HG03558 (cell line): Measurements from ENCODE around the gene TSR3.

Source experiments
- ATAC-seq: cut with Tn5 transposase; IDR thresholded peaks from one replicate; pipeline ENCODE4 v1.9.1; 2021; ENCODE audit warnings: moderate number of reproducible peaks; ENCODE audit not compliant: unreplicated experiment; ENCODE audit errors: extremely low read depth

Gene TSR3

DNA sequence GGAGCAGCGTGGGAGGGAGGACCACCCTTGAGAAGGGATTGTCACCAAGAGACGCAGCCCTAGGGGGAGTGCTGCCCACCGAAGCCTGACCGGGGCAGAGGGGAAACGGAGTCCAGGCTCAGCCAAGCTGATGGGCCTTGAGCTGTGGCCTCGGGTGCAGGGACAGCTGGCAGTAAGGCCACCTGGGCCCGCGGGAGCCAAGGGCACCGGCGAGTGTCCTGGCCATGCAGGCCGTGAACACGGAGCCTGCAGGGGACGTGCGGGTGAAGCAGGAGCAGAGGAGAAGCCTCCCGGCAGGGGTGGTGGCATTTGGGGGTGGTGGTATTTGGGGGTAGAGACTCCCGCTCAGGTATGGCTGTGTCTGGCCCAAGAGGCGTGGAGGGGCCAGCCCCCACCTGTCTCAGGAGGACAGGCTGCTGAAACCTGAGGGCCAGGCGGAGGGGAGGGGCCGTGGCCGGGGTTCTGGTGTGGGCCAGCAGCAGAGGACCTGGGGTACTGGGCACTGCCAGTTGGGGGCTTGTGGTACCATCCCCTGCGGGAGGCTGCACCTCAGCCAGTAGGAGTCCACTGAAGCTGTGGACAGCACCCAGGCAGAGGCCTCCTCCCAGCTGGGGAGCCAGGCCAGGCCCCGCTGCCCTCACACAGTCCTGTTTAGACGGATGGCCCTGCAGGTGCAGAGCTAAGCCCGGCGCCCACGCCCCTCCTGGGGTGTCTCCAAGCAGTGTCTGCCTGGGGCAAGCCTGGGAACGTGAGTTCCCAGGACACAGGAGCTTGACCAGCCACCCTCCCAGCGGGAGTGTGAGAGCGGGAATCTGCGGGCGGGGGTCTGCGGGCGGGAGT, 4.6 kb upstream of the TSR3 start:
- no peak for ATAC-seq

DNA sequence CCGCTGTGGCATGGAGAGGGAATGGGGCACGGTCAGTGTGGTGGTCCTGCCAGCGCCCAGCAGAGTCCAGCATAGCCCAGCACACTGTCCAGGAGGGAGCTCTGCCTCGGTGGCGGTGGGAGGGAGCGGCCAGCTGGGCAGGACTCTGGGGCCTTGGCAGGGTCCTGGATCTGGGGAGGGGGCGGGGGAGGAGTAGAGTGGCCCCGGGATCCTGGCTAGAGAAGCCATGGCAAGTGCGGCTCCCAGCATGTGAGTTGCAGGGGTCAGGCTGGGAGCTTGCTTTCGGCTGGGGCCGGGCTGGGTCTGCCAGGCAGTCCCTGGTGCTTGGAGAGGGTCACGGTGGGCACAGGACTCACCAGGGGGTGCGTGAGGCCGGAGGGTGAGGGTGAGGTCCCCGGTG, 3.9 kb upstream of the TSR3 start:
- ATAC-seq = no peak

DNA sequence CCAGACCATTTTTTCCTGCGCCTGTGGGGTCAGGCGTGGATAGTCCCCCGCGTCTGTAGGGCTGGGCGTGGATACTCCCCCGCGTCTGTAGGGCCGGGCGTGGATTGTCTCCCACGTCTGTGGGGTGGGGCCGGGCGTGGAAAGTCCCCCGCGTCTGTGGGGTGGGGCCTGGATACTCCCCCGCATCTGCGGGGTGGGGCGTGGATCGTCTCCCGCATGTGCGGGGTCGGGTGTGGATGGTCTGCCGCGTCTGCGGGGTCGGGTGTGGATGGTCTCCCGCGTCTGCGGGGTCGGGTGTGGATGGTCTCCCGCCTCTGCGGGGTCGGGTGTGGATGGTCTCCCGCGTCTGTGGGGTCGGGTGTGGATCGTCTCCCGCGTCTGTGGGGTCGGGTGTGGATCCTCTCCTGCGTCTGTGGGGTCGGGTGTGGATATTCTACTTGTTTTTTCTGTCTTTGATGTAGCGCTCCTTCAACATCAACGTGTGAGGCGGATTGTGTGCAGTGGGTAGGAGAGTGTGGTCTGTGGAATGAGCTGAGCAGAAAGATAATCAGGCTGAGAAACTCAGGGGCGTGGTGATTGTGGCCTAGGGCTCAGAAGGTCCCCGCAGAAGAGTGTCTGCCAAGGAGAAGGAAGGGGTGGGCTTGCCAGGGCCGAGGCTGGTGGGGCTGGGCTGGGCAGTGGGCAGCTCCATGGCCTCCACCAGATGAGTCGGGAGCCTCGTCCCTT, 3.3 kb upstream of the TSR3 start:
- no peak for ATAC-seq

DNA sequence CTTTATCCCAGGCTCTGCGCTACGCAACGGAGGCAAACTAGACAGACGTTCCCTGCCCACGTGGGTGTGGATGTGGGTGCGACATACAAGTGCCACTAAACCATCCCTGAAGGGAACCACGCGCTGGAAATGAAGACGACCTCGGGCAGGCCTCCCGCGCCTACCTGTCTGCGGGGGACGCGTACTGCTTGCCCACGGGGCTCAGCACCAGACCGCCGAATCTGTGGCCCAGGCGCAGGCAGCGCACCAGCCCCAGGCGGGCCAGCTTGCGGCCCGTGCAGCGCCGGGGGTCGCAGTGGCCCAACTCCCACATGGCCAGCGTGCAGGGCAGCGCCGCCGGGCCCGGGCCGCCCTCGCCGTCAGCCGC, 480 bp downstream of the TSR3 start:
- ATAC-seq = no peak

DNA sequence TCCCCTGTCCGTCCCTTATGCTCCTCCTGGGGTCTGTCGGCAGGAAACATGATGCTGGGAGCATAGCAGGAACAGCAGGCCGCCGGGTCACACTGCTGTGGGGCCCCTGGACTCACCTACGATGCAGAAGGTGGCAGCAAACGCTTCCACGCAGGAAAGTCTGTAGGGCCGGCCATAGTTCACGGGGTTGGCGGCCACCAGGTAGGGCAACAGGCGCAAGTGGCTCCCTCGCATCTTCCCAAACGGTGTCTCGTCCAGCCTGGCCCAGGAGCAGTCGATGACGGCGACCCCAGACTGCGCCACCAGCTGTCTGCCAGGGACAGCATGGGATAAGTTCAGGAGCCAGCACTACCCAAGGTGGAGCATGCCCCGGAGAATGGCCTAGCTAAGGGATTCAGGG, 987 bp downstream of the TSR3 start:
- no peak for ATAC-seq

DNA sequence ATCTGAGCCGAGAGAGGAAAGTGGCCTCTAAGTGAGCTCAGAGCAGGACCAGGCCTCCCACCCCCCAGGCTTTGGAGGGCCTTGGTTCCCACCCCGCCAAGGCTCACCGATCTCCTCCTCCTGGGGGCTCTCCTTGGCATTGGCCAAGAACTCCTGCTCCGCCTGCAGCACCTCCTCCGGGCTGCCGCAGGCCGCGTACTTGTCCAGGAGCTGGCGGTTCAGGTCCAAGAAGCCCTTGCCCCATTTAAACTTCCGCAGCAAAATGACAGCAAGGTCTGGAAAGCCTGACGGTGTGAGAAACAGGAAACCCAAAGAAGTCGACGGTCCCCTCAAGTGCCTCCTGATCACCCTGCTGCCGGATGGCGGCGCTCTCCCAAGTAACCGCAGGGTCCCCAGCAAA, 1.7 kb downstream of the TSR3 start:
- ATAC-seq = no peak

DNA sequence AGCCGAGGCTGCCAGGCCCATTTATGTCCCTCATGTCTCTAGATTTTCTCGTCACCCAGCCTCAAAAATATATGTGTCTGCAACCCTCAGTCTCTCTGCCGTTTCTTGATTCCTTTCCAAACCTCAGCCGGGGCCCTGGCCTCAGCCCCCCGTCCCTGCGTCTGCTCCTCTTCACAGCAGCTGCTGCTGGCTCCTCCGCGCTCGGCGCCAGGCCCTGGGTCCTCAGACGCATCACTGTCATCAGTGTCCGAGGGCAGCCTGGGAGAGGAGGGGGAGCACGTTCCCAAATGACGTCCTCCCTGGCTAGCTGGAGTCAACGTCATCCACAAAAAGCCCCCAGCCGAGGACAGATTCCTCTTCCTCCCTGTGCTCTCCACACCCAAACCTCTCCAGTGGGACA, 2.3 kb downstream of the TSR3 start:
- ATAC-seq = no peak

DNA sequence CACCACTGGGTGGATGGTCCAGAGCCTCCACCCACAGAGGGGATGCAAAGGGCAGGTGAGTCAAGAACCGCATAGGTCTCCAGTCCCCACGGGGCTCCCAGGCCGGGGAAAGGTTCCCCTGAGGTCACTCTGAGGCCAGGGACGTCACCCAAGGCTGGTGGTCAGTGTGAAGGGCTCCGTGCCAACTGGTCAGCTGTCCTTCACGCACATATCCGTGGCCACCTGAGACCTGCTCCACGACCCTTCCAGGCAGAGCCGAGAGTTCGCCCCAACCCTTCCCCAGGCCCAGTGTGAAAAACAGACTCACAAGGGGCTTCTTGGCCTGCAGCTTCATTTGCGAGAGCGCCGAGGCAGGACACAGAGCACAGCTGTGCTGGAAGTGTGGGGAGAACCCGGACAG, 2.8 kb downstream of the TSR3 start:
- ATAC-seq = no peak

DNA sequence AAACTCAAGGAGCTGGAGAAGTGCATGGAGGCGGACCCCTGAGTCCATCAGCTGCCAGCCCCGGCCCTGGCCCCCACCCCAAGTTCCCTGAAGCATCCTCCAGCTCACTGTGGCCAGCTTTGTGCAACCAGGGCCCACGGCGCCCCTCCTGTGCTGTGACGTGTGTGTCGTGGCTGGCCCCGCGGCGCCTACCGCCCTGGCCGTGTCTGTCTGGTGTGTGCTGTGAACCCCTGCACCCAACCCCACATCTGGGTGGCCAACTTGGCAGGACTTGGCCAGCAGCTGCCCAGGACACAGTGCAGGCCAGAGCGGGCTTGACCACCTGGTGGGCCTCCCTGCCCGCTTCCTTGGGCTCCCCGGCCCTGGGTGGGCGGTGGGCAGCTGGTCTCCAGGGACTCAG, 3.2 kb downstream of the TSR3 start:
- ATAC-seq = no peak

DNA sequence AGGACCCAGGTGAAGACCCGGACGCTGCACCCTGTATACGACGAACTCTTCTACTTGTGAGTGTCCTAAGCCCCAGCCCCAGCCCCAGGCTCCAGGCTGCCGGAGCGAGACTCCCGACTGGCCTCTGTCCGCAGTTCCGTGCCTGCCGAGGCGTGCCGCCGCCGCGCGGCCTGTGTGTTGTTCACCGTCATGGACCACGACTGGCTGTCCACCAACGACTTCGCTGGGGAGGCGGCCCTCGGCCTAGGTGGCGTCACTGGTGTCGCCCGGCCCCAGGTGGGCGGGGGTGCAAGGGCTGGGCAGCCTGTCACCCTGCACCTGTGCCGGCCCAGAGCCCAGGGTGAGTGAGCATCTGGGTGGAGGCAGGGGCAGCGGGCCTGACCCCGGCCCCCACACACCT, 3.7 kb downstream of the TSR3 start:
- ATAC-seq = no peak

DNA sequence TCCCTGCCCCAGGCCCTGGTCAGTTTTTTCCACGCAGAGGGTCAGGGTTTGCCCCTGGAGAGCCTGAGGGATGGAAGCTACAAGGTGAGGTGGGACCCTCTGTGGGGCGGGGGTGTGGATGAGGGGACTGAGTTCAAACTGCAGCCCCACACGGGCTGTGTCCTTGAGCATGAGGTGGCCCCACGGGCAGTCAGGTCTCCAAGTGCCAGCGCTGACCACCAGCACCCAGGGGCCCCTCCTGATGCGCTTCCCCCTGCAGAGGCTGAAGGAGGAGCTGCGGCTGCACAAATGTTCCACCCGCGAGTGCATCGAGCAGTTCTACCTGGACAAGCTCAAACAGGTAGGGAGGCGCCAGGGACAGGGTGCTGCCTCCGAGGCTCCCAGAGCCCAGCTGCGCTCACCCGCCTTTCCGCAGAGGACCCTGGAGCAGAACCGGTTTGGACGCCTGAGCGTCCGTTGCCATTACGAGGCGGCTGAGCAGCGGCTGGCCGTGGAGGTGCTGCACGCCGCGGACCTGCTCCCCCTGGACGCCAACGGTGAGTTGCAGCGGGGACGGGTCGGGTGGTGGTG, 4.3 kb downstream of the TSR3 start:
- ATAC-seq = no peak

DNA sequence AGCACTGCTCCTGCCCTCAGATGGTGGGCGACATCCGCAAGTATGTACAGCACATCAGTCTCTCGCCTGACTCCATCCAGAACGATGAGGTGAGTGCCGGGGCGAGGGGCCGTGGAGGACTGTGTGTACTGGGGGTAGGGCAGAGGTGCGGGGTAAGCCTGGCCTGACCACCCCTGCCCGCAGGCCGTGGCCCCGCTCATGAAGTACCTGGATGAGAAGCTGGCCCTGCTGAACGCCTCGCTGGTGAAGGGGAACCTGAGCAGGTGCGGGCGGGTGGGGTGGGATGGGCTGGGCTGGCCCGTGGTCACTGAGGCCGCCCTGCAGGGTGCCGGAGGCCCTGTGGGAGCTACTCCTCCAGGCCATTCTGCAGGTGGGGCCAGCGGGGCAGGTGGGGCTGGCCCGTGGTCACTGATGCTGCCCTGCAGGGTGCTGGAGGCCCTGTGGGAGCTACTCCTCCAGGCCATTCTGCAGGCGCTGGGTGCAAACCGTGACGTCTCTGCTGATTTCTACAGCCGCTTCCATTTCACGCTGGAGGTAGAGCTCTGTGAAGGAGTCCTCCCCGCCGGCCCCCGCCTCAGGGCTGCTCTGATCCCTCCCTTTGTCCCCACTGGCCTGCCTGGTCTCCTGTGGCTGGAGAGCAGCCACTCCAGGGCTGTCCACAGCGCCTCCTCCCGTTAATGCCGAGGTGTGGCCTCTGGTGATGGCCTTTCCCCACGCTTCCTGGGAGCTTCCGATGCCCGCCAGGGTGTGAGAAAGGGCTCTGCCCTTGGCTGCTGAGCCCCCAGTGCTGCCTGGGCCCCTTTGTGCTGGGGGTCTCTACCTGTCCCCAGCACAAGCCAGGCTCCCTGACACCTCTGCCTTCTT, 5.0 kb downstream of the TSR3 start:
- ATAC-seq = no peak

DNA sequence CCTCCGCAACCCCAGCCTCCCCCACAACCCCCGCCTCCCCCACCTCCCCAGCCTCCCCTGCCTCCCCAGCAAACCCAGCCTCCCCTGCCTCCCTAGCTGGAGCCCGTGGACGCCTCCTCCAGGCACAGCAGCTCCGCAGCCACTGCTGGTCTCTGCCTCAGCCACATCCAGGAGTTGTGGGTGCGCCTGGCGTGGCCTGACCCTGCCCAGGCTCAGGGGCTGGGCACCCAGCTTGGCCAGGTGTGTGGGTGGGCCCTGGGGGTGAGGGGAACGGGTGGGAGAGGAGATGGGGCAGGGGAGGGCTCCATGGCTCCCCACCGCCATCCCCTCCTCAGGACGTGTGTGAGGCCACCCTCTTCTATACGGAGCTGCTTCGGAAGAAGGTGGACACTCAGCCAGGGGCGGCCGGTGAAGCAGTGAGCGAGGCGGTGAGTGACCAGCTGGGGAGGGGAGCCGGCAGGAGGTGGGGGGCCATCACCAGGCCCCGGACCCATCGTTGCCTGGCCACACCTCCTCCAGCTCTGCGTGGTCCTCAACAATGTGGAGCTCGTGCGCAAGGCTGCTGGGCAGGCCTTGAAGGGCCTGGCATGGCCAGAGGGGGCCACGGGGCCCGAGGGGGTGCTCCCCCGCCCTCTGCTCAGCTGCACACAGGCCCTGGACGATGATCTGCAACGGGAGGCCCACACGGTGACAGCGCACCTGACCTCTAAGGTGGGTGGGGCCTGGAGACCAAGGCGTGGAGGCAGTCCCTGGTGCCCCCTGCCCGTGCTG, 5.8 kb downstream of the TSR3 start:
- no peak for ATAC-seq

DNA sequence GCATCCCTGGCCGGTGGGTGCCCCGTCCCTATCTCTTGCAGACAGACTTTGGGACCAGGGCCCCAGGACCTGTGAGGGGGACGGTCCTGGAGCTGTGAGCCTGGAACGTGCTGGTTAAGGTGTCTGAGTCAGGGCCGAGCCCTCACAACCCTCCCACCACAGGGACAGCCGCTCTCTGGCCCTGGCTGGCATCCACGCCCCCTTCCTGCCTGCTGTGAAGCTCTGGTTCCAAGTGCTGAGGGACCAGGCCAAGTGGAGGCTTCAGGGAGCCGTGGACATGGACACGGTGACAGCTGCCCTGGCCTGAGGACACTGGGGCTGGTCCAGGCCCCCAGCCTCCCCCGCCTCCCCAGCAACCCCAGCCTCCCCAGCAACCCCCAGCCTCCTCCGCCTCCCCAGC, 6.6 kb downstream of the TSR3 start:
- no peak for ATAC-seq

DNA sequence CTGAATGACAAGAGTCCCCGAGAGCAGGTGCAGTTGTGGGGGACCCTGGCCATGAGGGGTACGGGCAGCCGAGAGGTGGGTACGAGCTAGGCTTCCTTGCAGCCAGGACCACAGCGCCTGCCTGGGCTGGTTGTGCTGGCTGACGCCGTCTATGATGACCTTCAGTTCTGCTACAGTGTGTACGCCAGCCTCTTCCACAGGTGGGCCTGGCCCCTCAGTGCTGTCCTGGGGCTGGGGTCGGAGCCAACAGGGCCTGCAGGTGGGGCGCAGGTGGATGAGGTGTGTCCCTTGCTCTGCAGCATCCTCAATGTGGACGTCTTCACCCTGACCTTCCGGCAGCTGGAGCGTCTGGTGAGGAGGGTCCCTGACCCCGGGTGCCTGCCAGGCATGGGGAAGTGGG, 7.2 kb downstream of the TSR3 start:
- ATAC-seq = no peak

DNA sequence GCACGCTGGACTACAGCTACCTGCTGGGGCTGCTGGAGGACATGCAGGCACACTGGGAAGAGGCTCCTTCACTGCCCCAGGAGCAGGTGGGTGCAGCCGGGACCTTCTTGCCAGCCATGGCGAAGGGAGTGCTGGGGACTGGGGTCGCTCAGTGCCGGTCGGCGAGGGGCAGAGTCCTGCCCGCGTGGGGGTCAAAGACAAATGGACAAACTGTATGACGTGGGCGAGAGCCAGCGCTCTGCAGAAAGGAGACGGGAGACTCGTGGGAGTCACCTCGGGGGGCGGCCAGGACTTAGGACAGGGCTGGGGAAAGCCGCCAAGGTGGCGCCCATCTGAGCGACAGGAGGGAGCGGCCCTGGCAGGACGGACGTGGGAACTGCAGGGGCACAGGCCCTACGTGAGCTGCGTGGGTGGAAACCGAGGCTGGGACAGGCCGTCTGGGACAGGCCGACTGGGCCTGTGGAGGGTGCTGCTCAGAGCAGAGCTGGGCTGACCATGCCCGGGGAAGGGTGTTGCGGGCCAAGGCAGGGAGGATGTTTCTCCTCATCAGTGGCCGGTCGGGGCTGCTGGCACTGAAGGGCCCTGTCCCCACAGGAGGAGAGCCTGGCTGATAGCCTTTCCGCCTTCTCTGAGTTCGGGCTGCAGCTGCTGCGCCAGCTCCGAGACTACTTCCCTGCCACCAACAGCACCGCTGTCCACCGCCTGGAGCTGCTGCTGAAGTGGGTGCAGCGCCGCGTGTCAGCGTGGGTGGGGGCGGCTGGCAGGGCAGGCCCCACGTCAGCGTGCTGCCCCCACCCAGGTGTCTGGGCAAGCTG, 8.0 kb downstream of the TSR3 start:
- ATAC-seq = no peak

DNA sequence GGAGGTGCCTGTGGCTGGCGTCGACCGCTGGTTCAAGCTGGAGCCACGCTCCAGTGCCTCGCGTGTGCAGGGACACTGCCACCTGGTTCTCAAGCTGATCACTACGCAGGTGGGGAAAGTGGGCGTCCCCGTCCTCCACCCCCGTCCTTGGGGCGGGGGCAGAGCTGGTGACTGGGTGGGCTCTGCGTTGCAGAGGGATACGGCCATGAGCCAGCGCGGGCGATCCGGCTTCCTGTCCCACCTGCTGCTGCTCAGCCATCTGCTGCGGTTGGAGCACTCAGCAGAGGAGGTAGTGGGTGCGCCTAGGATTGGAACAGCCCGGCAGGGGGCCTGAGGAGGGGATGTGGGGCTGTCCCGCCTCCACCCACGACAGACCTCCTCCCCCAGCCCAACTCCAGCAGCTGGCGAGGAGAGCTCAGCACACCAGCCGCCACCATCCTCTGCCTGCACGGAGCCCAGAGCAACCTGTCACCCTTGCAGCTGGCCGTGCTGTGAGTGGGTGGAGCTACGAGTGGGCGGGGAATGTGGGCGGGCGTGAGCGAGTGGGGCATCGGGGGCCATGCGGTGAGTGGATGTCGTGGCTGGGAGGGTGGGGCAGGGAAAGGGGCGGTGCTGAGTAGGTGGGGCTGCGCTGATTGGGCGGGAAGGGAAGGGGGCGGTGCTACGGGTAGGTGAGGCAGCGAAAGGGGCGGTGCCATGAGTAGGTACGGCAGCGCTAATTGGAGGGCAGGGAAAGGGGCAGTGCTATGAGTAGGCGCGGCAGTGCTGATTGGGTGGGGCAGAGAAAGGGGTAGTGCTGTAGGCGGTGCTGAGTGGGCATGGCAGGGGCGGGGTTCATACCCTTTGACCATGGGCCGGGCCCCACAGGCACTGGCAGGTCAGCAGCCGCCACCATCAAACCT, 8.9 kb downstream of the TSR3 start:
- peak; percentile 71 for ATAC-seq
